Measurements from ENCODE around the gene CFAP410.

The CFAP410 gene

GRCh38 chr21:44380876-44381275 lies 41.7 kb upstream of the CFAP410 start:
- Histone ChIP-seq H3K18ac (ENCODE audit: low read length) (no peak overlapping the region), H3K27ac (ENCODE audit: low read depth, low read length) (no peak overlapping the region), H3K36me3 (ENCODE audit: control insufficient read depth, insufficient read depth, low read length) (no peaks in the 10 kb centered on the region), H2AK5ac (ENCODE audit: low read length) (no peak overlapping the region), H3K4me2 (ENCODE audit: low read length) (no peak overlapping the region), H3K79me1 (ENCODE audit: low read length) (no peaks in the 10 kb centered on the region), H3K23ac (ENCODE audit: low read length) (no peak overlapping the region), H4K8ac (ENCODE audit: low read depth, low read length) (no peak overlapping the region), H3K9ac (ENCODE audit: low read length) (no peak overlapping the region), H3K4me3 (ENCODE audit: low read length) (no peak overlapping the region), H3K27me3 (ENCODE audit: insufficient read depth, low read length, poor library complexity) (no peaks in the 10 kb centered on the region), H3K4ac (ENCODE audit: low read depth, low read length) (no peak overlapping the region), H4K5ac (ENCODE audit: low read length) (no peak overlapping the region), H2BK15ac (replicated peaks; ENCODE audit: low read depth) (no peak overlapping the region), H3K4me1 (ENCODE audit: control insufficient read depth, low read depth, low read length) (no peaks in the 10 kb centered on the region), H3K56ac (ENCODE audit: low read length) (no peak overlapping the region), H3K79me2 (ENCODE audit: control insufficient read depth, insufficient read depth, low read length) (no peaks in the 10 kb centered on the region), H2BK5ac (ENCODE audit: low read length) (no peak overlapping the region), H2BK120ac (ENCODE audit: low read depth, low read length) (no peak overlapping the region)
- DNase-seq: no peak
- WGBS (ENCODE audit: extremely low coverage, insufficient coverage, low lambda C conversion rate): no CpG with 5 or more reads among the region's 10 CpGs

DNA sequence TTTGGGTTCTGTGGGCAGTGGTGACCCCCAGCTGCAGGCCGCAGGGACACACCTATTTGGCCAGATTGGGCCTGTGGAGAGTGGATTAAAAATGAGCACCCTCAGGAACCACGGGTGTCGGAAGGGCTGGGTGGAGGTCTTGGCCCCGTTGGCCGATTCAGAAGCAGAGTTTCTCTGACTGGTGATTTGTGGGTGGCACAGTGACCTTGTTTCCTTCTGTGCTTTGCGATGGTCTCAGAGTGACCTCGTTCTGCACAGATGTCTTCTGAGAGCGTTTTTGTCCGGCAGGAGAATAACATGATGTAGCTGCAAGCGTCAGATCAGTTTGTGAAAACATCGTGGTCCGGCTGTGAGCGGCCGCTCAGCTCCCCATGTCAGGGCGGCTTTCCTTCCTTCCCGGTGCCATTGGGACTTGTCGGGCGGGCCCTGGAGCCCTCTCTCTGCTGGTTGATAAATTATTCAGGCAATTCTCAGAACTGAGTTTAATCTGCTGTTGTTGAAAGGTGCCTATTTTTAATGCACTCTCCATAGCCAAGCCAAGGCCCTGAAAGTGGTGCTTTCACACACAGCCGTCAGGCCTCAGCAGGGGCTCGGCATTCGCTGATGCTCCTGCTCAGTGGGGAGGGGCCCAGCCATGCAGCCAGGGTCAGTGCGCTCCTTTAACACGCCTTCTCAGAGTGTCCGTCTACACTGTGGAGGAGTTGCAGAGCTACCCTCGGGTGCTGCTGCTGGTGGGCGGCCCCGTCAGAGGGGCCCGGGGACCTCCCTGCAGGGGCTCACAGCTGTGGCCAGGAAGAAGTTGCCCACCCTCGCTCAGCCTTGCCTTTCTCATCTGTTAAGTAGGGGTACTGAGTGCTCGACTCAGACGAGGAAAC lies 41.0 kb upstream of the CFAP410 start:
- no peaks in the 10 kb centered on the region for H3K79me1 ChIP-seq (ENCODE audit: low read length)
- no peaks in the 10 kb centered on the region for H3K27me3 ChIP-seq (ENCODE audit: insufficient read depth, low read length, poor library complexity)
- H3K4me2 ChIP-seq (ENCODE audit: low read length): no peak overlapping the region
- no peak overlapping the region for H2BK15ac ChIP-seq (replicated peaks; ENCODE audit: low read depth)
- no peak overlapping the region for H3K9ac ChIP-seq (ENCODE audit: low read length)
- no peak overlapping the region for H3K56ac ChIP-seq (ENCODE audit: low read length)
- H3K23ac ChIP-seq (ENCODE audit: low read length): no peak overlapping the region
- H4K8ac ChIP-seq (ENCODE audit: low read depth, low read length): no peak overlapping the region
- H3K4me1 ChIP-seq (ENCODE audit: control insufficient read depth, low read depth, low read length): no peaks in the 10 kb centered on the region
- H3K4me3 ChIP-seq (ENCODE audit: low read length): no peak overlapping the region
- H4K5ac ChIP-seq (ENCODE audit: low read length): no peak overlapping the region
- no peak overlapping the region for H3K18ac ChIP-seq (ENCODE audit: low read length)
- no peak overlapping the region for H2AK5ac ChIP-seq (ENCODE audit: low read length)
- H3K36me3 ChIP-seq (ENCODE audit: control insufficient read depth, insufficient read depth, low read length): no peaks in the 10 kb centered on the region
- no peaks in the 10 kb centered on the region for H3K79me2 ChIP-seq (ENCODE audit: control insufficient read depth, insufficient read depth, low read length)
- WGBS (ENCODE audit: extremely low coverage, insufficient coverage, low lambda C conversion rate): no CpG with 5 or more reads among the region's 31 CpGs
- H3K27ac ChIP-seq (ENCODE audit: low read depth, low read length): no peak overlapping the region
- H2BK120ac ChIP-seq (ENCODE audit: low read depth, low read length): no peak overlapping the region
- DNase-seq: no peak
- no peak overlapping the region for H3K4ac ChIP-seq (ENCODE audit: low read depth, low read length)
- no peak overlapping the region for H2BK5ac ChIP-seq (ENCODE audit: low read length)

DNA sequence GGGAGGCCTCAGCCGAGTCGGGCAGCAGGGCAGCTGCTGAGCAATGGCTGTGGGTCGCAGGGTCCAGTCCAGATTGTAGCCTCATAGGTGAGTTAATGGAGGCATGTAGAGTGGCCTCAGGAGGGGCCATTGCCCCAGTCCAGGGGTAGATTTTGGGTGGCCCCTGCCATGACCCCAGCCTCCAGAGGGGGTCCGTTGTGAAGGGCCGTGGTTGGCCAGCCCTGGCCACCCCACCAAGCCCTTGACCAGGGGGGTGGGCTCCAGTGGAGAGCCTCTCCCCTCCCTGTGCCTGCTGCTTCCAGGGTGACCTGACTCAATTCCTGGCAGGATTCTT lies 40.3 kb upstream of the CFAP410 start:
- Histone ChIP-seq H2AK5ac (ENCODE audit: low read length) (no peak overlapping the region), H3K4me1 (ENCODE audit: control insufficient read depth, low read depth, low read length) (no peaks in the 10 kb centered on the region), H3K27ac (ENCODE audit: low read depth, low read length) (no peak overlapping the region), H3K18ac (ENCODE audit: low read length) (no peak overlapping the region), H3K56ac (ENCODE audit: low read length) (no peak overlapping the region), H3K79me1 (ENCODE audit: low read length) (no peaks in the 10 kb centered on the region), H3K36me3 (ENCODE audit: control insufficient read depth, insufficient read depth, low read length) (no peaks in the 10 kb centered on the region), H3K9ac (ENCODE audit: low read length) (no peak overlapping the region), H3K4me3 (ENCODE audit: low read length) (no peak overlapping the region), H2BK120ac (ENCODE audit: low read depth, low read length) (no peak overlapping the region), H3K4ac (ENCODE audit: low read depth, low read length) (no peak overlapping the region), H3K23ac (ENCODE audit: low read length) (no peak overlapping the region), H2BK5ac (ENCODE audit: low read length) (no peak overlapping the region), H4K5ac (ENCODE audit: low read length) (no peak overlapping the region), H3K79me2 (ENCODE audit: control insufficient read depth, insufficient read depth, low read length) (no peaks in the 10 kb centered on the region), H3K27me3 (ENCODE audit: insufficient read depth, low read length, poor library complexity) (no peaks in the 10 kb centered on the region), H4K8ac (ENCODE audit: low read depth, low read length) (no peak overlapping the region), H2BK15ac (replicated peaks; ENCODE audit: low read depth) (no peak overlapping the region), H3K4me2 (ENCODE audit: low read length) (no peak overlapping the region)
- no CpG with 5 or more reads among the region's 5 CpGs for WGBS (ENCODE audit: extremely low coverage, insufficient coverage, low lambda C conversion rate)
- no peak for DNase-seq

GRCh38 chr21:44378646-44379514 lies 39.7 kb upstream of the CFAP410 start:
- H3K18ac ChIP-seq (ENCODE audit: low read length): no peak overlapping the region
- H3K23ac ChIP-seq (ENCODE audit: low read length): no peak overlapping the region
- no peaks in the 10 kb centered on the region for H3K79me2 ChIP-seq (ENCODE audit: control insufficient read depth, insufficient read depth, low read length)
- H3K9ac ChIP-seq (ENCODE audit: low read length): no peak overlapping the region
- no peak overlapping the region for H3K27ac ChIP-seq (ENCODE audit: low read depth, low read length)
- H2BK120ac ChIP-seq (ENCODE audit: low read depth, low read length): no peak overlapping the region
- H3K36me3 ChIP-seq (ENCODE audit: control insufficient read depth, insufficient read depth, low read length): no peaks in the 10 kb centered on the region
- no peaks in the 10 kb centered on the region for H3K27me3 ChIP-seq (ENCODE audit: insufficient read depth, low read length, poor library complexity)
- H2AK5ac ChIP-seq (ENCODE audit: low read length): no peak overlapping the region
- H3K56ac ChIP-seq (ENCODE audit: low read length): no peak overlapping the region
- no peak overlapping the region for H2BK15ac ChIP-seq (replicated peaks; ENCODE audit: low read depth)
- no CpG with 5 or more reads among the region's 34 CpGs for WGBS (ENCODE audit: extremely low coverage, insufficient coverage, low lambda C conversion rate)
- no peaks in the 10 kb centered on the region for H3K79me1 ChIP-seq (ENCODE audit: low read length)
- no peaks in the 10 kb centered on the region for H3K4me1 ChIP-seq (ENCODE audit: control insufficient read depth, low read depth, low read length)
- H3K4me2 ChIP-seq (ENCODE audit: low read length): no peak overlapping the region
- H3K4ac ChIP-seq (ENCODE audit: low read depth, low read length): no peak overlapping the region
- no peak overlapping the region for H4K8ac ChIP-seq (ENCODE audit: low read depth, low read length)
- no peak overlapping the region for H2BK5ac ChIP-seq (ENCODE audit: low read length)
- DNase-seq: no peak
- no peak overlapping the region for H4K5ac ChIP-seq (ENCODE audit: low read length)
- no peak overlapping the region for H3K4me3 ChIP-seq (ENCODE audit: low read length)

DNA sequence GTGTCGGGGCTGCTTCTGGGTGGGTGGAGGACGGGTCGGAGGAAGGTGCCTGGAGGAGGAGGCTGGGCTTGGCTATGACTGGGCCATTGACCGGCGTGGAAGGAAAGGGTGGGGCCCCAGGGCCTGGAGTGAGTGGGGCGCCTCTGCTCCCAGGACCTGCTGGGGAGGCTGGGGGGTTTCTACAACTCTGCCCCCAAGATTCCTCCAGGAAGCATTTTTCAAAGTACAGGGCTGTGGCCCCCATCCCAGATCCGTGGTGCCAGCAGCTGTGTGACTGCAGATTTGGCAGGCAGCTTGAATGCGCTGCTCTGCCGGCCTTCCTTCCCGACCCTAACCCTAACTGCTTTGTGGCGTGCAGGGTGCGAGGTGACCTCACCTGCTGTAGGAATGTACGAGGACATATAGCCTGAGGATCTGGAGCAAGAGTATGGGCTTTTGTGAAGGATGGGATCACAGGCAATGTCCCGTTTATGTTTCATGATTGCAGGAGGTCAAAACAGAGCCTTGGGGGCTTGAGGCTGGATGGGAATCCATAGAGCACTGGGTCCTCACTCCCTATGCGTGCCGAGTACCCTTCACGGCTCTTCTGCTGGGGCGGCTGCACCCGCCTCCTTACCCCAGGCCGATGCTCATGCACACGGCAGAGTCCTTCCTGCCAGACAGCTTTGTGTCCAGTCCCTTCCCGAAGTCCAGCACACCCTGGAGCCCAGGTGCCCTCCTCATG lies 38.9 kb upstream of the CFAP410 start:
- Histone ChIP-seq H2BK15ac (replicated peaks; ENCODE audit: low read depth) (no peak overlapping the region), H3K4me3 (ENCODE audit: low read length) (no peak overlapping the region), H3K36me3 (ENCODE audit: control insufficient read depth, insufficient read depth, low read length) (no peaks in the 10 kb centered on the region), H4K5ac (ENCODE audit: low read length) (no peak overlapping the region), H3K9ac (ENCODE audit: low read length) (no peak overlapping the region), H3K27me3 (ENCODE audit: insufficient read depth, low read length, poor library complexity) (no peaks in the 10 kb centered on the region), H3K4me1 (ENCODE audit: control insufficient read depth, low read depth, low read length) (no peaks in the 10 kb centered on the region), H3K27ac (ENCODE audit: low read depth, low read length) (no peak overlapping the region), H3K18ac (ENCODE audit: low read length) (no peak overlapping the region), H2AK5ac (ENCODE audit: low read length) (no peak overlapping the region), H3K56ac (ENCODE audit: low read length) (no peak overlapping the region), H2BK5ac (ENCODE audit: low read length) (no peak overlapping the region), H3K4me2 (ENCODE audit: low read length) (no peak overlapping the region), H2BK120ac (ENCODE audit: low read depth, low read length) (no peak overlapping the region), H3K79me2 (ENCODE audit: control insufficient read depth, insufficient read depth, low read length) (no peaks in the 10 kb centered on the region), H4K8ac (ENCODE audit: low read depth, low read length) (no peak overlapping the region), H3K79me1 (ENCODE audit: low read length) (no peaks in the 10 kb centered on the region), H3K4ac (ENCODE audit: low read depth, low read length) (no peak overlapping the region), H3K23ac (ENCODE audit: low read length) (no peak overlapping the region)
- no peak for DNase-seq
- WGBS (ENCODE audit: extremely low coverage, insufficient coverage, low lambda C conversion rate): no CpG with 5 or more reads among the region's 22 CpGs
